ENCODE data around the gene RCAN2. TPM values are rescaled to one million over a fixed set of nuclear protein-coding genes. Genes with fewer than 3 reads are reported as not detected.

RCAN2 gene
- total and polyA plus RNA-seq, 7 donors, result 5.0 to 22.7 (median 9.1) TPM

GRCh38 chr6:46377209-46377608 is 114.0 kb downstream of the RCAN2 start:
- Histone ChIP-seq H3K27ac (no peak overlapping the region), H3K4me3 (no peak overlapping the region), H3K4me1 (peaks cover 0 to 12% (median 0%) of the 10 kb centered on the region in 4 donors)

GRCh38 chr6:46376562-46377061 is 114.6 kb downstream of the RCAN2 start:
- 60 to 74% methylated on average over 7 of the region's 7 CpGs for WGBS, 2 donors
- Histone ChIP-seq H3K27me3 (no peaks in the 10 kb centered on the region), H3K4me1 (peaks cover 0 to 12% (median 0%) of the 10 kb centered on the region in 4 donors), H3K4me3 (no peak overlapping the region), H3K9me3 (no peaks in the 10 kb centered on the region), H3K36me3 (no peaks in the 10 kb centered on the region), H3K27ac (no peak overlapping the region)
- no peak for TF ChIP-seq CTCF (IDR thresholded peaks at IDR 0.05)
- TF ChIP-seq EP300 (IDR thresholded peaks at IDR 0.05), result no peak
- no peak for TF ChIP-seq POLR2AphosphoS5 (IDR thresholded peaks at IDR 0.05)
- TF ChIP-seq POLR2A (IDR thresholded peaks at IDR 0.05), result no peak
- intact Hi-C loops (cut with DNase I), result no loop called here
- no peak for DNase-seq

More at GRCh38 chr6:46377209-46377608, 114.0 kb downstream of the RCAN2 start:
- Histone ChIP-seq H3K36me3 (no peaks in the 10 kb centered on the region), H3K27me3 (no peaks in the 10 kb centered on the region), H3K9me3 (no peaks in the 10 kb centered on the region)
- 74 to 90% methylated on average over 8 of the region's 8 CpGs for WGBS, 2 donors
- TF ChIP-seq POLR2AphosphoS5 (IDR thresholded peaks at IDR 0.05) (no peak), CTCF (IDR thresholded peaks at IDR 0.05) (no peak), EP300 (IDR thresholded peaks at IDR 0.05) (no peak), POLR2A (IDR thresholded peaks at IDR 0.05) (no peak)
- intact Hi-C loops (cut with DNase I), result no loop called here
- no peak for DNase-seq

- no peak overlapping the region for H3K4me3 ChIP-seq
- H3K36me3 ChIP-seq, result no peaks in the 10 kb centered on the region
- peaks cover 0 to 10% (median 7%) of the 10 kb centered on the region in 4 donors for H3K4me1 ChIP-seq
- H3K9me3 ChIP-seq, result no peaks in the 10 kb centered on the region
- TF ChIP-seq EP300 (IDR thresholded peaks at IDR 0.05) (no peak), POLR2AphosphoS5 (IDR thresholded peaks at IDR 0.05) (no peak), CTCF (IDR thresholded peaks at IDR 0.05) (no peak), POLR2A (IDR thresholded peaks at IDR 0.05) (no peak)
- H3K27ac ChIP-seq, result no peak overlapping the region
- 85 to 89% methylated on average over 1 of the region's 1 CpG for WGBS, 2 donors
- intact Hi-C loops (cut with DNase I), result no loop called here
- DNase-seq, result no peak
- no peaks in the 10 kb centered on the region for H3K27me3 ChIP-seq
Measured at GRCh38 chr6:46370622-46371021, 120.6 kb downstream of the RCAN2 start.

- H3K4me1 ChIP-seq, result peaks cover 0 to 10% (median 7%) of the 10 kb centered on the region in 4 donors
- TF ChIP-seq POLR2AphosphoS5 (IDR thresholded peaks at IDR 0.05) (no peak), POLR2A (IDR thresholded peaks at IDR 0.05) (no peak), CTCF (IDR thresholded peaks at IDR 0.05) (no peak)
- H3K27ac ChIP-seq, result no peak overlapping the region
- no peaks in the 10 kb centered on the region for H3K9me3 ChIP-seq
- intact Hi-C loops (cut with DNase I), result no loop called here
- no peaks in the 10 kb centered on the region for H3K36me3 ChIP-seq
- no peak overlapping the region for H3K4me3 ChIP-seq
- DNase-seq, result no peak
- 88 to 89% methylated on average over 1 of the region's 1 CpG for WGBS, 2 donors
- no peaks in the 10 kb centered on the region for H3K27me3 ChIP-seq
Measured at GRCh38 chr6:46368169-46368536, 123.1 kb downstream of the RCAN2 start.
